ENCODE measurements around the gene EHF. TPM values are rescaled to one million over a fixed set of nuclear protein-coding genes. Genes with fewer than 3 reads are reported as not detected.

The EHF gene
- total and polyA plus RNA-seq, 2 of the 13 experiments (the other 11 are each of a cell fraction or from before 2014, with no cell fraction given), result 0.04 to 0.46 TPM

GRCh38 chr11:34640050-34640923, 19.4 kb downstream of the EHF start (continued):
- TF ChIP-seq ISL2 (CRISPR knock-in tag; IDR thresholded peaks at IDR 0.05) (peak; percentile 63; the same call in 1 of the 2 replicates), AKAP8 (CRISPR knock-in tag; IDR thresholded peaks at IDR 0.05) (no peak), ZNF136 (CRISPR knock-in tag; IDR thresholded peaks at IDR 0.05; ENCODE audit: low read depth) (0 out of 2 replicates have a peak, but pooled peaks have one; percentile 44), ETV5 (CRISPR knock-in tag; IDR thresholded peaks at IDR 0.05; ENCODE audit: borderline replicate concordance) (peak; percentile 30; the same call in 1 of the 2 replicates), ZFP1 (CRISPR knock-in tag; IDR thresholded peaks at IDR 0.05) (no peak), ZSCAN21 (CRISPR knock-in tag; IDR thresholded peaks at IDR 0.05; ENCODE audit: borderline replicate concordance) (no peak), ZBED4 (CRISPR knock-in tag; IDR thresholded peaks at IDR 0.05; ENCODE audit: borderline replicate concordance) (peak; percentile 82; the same call in 1 of the 2 replicates), FIP1L1 (IDR thresholded peaks at IDR 0.05; ENCODE audit: borderline replicate concordance, insufficient read depth, low read depth, low read length) (no peak), RARG (CRISPR knock-in tag; IDR thresholded peaks at IDR 0.05; ENCODE audit: low read depth) (no peak), PRDM4 (CRISPR knock-in tag; IDR thresholded peaks at IDR 0.05; ENCODE audit: borderline replicate concordance) (no peak), CERS6 (CRISPR knock-in tag; IDR thresholded peaks at IDR 0.05) (no peak), ZNF530 (CRISPR knock-in tag; IDR thresholded peaks at IDR 0.05; ENCODE audit: low read depth) (no peak), HMGXB4 (CRISPR knock-in tag; IDR thresholded peaks at IDR 0.05; ENCODE audit: borderline replicate concordance in 1 of 2, low read depth in 1 of 2) (peak in 1 of 2 experiments; percentile 15; a peak in 1 of 4 replicates), CENPX (CRISPR knock-in tag; IDR thresholded peaks at IDR 0.05) (no peak), DNMT1 (CRISPR knock-in tag; IDR thresholded peaks at IDR 0.05) (no peak), HNRNPUL1 (IDR thresholded peaks at IDR 0.05; ENCODE audit: low read depth, low read length) (no peak)
- TF ChIP-seq, protein P1, sequence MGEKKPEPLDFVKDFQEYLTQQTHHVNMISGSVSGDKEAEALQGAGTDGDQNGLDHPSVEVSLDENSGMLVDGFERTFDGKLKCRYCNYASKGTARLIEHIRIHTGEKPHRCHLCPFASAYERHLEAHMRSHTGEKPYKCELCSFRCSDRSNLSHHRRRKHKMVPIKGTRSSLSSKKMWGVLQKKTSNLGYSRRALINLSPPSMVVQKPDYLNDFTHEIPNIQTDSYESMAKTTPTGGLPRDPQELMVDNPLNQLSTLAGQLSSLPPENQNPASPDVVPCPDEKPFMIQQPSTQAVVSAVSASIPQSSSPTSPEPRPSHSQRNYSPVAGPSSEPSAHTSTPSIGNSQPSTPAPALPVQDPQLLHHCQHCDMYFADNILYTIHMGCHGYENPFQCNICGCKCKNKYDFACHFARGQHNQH (CRISPR knock-in tag; IDR thresholded peaks at IDR 0.05), result peak; percentile 84

Data from HepG2 (cell line).